HG03457 (cell line): ENCODE results near the gene SNTG2.

Source experiments
- ATAC-seq: cut with Tn5 transposase; IDR thresholded peaks from one replicate; pipeline ENCODE4 v1.9.1; 2021; ENCODE audit warnings: moderate number of reproducible peaks; ENCODE audit not compliant: unreplicated experiment

Gene SNTG2

GRCh38 chr2:1046067-1046466 lies 95.4 kb downstream of the SNTG2 start:
- ATAC-seq: no peak

- no peak for ATAC-seq
Measured at GRCh38 chr2:1047485-1047884, 96.8 kb downstream of the SNTG2 start.

- ATAC-seq: no peak
Measured at GRCh38 chr2:1049691-1050090, 99.0 kb downstream of the SNTG2 start.

GRCh38 chr2:1051075-1051474 lies 100.4 kb downstream of the SNTG2 start:
- ATAC-seq: no peak

GRCh38 chr2:1052771-1053191 lies 102.1 kb downstream of the SNTG2 start:
- ATAC-seq: no peak

- ATAC-seq: no peak
Measured at GRCh38 chr2:1053786-1054185, 103.1 kb downstream of the SNTG2 start.

GRCh38 chr2:1054399-1054798 lies 103.8 kb downstream of the SNTG2 start:
- no peak for ATAC-seq

- ATAC-seq: no peak
Measured at GRCh38 chr2:1055014-1055595, 104.5 kb downstream of the SNTG2 start.

- ATAC-seq: no peak
Measured at GRCh38 chr2:1060372-1060771, 109.7 kb downstream of the SNTG2 start.

GRCh38 chr2:1060987-1061386 lies 110.3 kb downstream of the SNTG2 start:
- no peak for ATAC-seq

- no peak for ATAC-seq
Measured at GRCh38 chr2:1068241-1068640, 117.6 kb downstream of the SNTG2 start.

GRCh38 chr2:1068822-1069221 lies 118.2 kb downstream of the SNTG2 start:
- no peak for ATAC-seq

GRCh38 chr2:1069847-1070246 lies 119.2 kb downstream of the SNTG2 start:
- ATAC-seq: no peak

GRCh38 chr2:1070601-1071000 lies 120.0 kb downstream of the SNTG2 start:
- ATAC-seq: no peak

GRCh38 chr2:1071650-1072049 lies 121.0 kb downstream of the SNTG2 start:
- ATAC-seq: no peak

GRCh38 chr2:1072250-1072649 lies 121.6 kb downstream of the SNTG2 start:
- ATAC-seq: no peak

- ATAC-seq: no peak
Measured at GRCh38 chr2:1077911-1078310, 127.3 kb downstream of the SNTG2 start.

GRCh38 chr2:1078326-1078725 lies 127.7 kb downstream of the SNTG2 start:
- ATAC-seq: no peak

- no peak for ATAC-seq
Measured at GRCh38 chr2:1079873-1080799, 129.5 kb downstream of the SNTG2 start.

GRCh38 chr2:1081451-1082225 lies 131.0 kb downstream of the SNTG2 start:
- ATAC-seq: no peak

GRCh38 chr2:1082456-1083205 lies 132.0 kb downstream of the SNTG2 start:
- ATAC-seq: no peak
